Esophagus squamous epithelium (tissue), 4 donors: ENCODE results near the gene CLCN7.

ENCODE experiments used
- POLR2A ChIP-seq, 4 donors: fragments of 450-650 bp; IDR thresholded peaks; one replicate each; pipeline ENCODE4 v1.6.1; 2017; ENCODE audit warnings: antibody characterized with exemption in 4 of 4, mild to moderate bottlenecking in 4 of 4, moderate library complexity in 3 of 4
- TF ChIP-seq, protein P1 (sequence below), 6 experiments: fragments of 450-650 bp in 4 of 6; fragments of 200-600 bp in 2 of 6; sonication (generic) in 2 of 6; IDR thresholded peaks; one replicate each; pipeline ENCODE4 v1.5.1; 2016 to 2019; ENCODE audit warnings: antibody characterized with exemption in 6 of 6, mild to moderate bottlenecking in 4 of 6, moderate library complexity in 4 of 6

DNA sequence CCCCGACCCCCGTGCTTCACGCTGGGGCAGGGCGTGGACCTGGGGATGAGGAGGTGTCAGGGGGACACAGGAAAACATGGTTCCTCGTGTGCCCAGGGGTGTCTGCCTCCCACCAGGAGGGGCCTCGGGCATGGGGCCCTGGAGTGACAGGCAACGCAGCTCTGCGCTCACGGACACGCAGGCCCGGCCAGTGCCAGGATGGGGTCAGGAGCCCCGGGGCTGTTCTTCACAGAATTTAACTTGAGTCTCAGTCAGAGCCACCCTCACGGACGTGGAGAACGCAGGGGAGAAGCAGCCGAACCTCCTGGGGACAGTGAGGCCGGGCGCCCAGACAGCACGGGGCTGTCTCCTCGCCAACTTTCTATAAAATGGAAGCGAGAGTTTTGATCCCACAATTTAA lies 77.0 kb downstream of the CLCN7 start:
- TF ChIP-seq, protein P1, sequence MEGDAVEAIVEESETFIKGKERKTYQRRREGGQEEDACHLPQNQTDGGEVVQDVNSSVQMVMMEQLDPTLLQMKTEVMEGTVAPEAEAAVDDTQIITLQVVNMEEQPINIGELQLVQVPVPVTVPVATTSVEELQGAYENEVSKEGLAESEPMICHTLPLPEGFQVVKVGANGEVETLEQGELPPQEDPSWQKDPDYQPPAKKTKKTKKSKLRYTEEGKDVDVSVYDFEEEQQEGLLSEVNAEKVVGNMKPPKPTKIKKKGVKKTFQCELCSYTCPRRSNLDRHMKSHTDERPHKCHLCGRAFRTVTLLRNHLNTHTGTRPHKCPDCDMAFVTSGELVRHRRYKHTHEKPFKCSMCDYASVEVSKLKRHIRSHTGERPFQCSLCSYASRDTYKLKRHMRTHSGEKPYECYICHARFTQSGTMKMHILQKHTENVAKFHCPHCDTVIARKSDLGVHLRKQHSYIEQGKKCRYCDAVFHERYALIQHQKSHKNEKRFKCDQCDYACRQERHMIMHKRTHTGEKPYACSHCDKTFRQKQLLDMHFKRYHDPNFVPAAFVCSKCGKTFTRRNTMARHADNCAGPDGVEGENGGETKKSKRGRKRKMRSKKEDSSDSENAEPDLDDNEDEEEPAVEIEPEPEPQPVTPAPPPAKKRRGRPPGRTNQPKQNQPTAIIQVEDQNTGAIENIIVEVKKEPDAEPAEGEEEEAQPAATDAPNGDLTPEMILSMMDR (IDR thresholded peaks at IDR 0.05) = no peak
- TF ChIP-seq POLR2A (IDR thresholded peaks at IDR 0.05) = no peak
